PFSK-1 (cell line): ENCODE results near the gene ROBO2.

Experiments
- FOXP2 ChIP-seq: optimal IDR thresholded peaks from 2 replicates; pipeline ENCODE3; 2011; ENCODE audit warnings: borderline replicate concordance, control low read depth, inconsistent platforms; ENCODE audit not compliant: insufficient read depth; ENCODE audit errors: extremely low read length, extremely low read depth
- POLR2AphosphoS5 ChIP-seq: IDR thresholded peaks from 2 replicates; pipeline ENCODE4 v1.6.1; 2012; ENCODE audit warnings: low read depth, mild to moderate bottlenecking, control low read depth, low read length, moderate library complexity
- REST ChIP-seq, 2 experiments: IDR thresholded peaks; 2 replicates each; pipeline versions ENCODE4 v1.6.1 to v1.8.0; 2011 to 2012; ENCODE audit warnings: low read depth in 2 of 2, low read length in 2 of 2, control low read depth in 1 of 2, inconsistent platforms in 1 of 2, mild to moderate bottlenecking in 1 of 2, moderate library complexity in 1 of 2; ENCODE audit not compliant: insufficient read depth in 1 of 2
- SIN3A ChIP-seq: IDR thresholded peaks from 2 replicates; pipeline ENCODE4 v1.6.1; 2012; ENCODE audit warnings: mild to moderate bottlenecking, low read length, moderate library complexity, borderline replicate concordance; ENCODE audit not compliant: insufficient read depth
- TAF1 ChIP-seq: IDR thresholded peaks from 2 replicates; pipeline ENCODE4 v1.6.1; 2012; ENCODE audit warnings: low read length, control low read depth, borderline replicate concordance; ENCODE audit not compliant: insufficient read depth

GRCh38 chr3:77040926-77041722 is 1.2 kb downstream of the ROBO2 start:
- TF ChIP-seq TAF1 (no peak), POLR2AphosphoS5 (no peak), SIN3A (no peak), REST (IDR thresholded peaks at IDR 0.05; ENCODE audit: insufficient read depth in 1 of 2, low read depth in 2 of 2, low read length in 2 of 2) (no peak), FOXP2 (no peak)
